Calu3 (cell line): Measurements from ENCODE around the gene GRIN3A. TPM values are rescaled to one million over a fixed set of nuclear protein-coding genes. Genes with fewer than 3 reads are reported as not detected.

ENCODE experiments used
- BruUV-seq: library from RNA; stranded (reverse); fragments of 400-500 nt; replicated peaks from 2 replicates; lab custom pipeline; 2021; lab: Mats Ljungman, UMichigan
- CTCF ChIA-PET: fragments of 300-600 bp; sonication (Branson Sonifier 250); formaldehyde crosslinking; loops from one replicate; lab custom pipeline; 2022; ENCODE audit warnings: antibody characterized with exemption; lab: Charles Lee
- DNase-seq: peaks from one replicate; pipeline ENCODE4 v3.0.0; 2022
- H3K27ac Mint-ChIP-seq: one replicate; pipeline ENCODE4 v1.8.0; 2022; ENCODE audit warnings: mixed read lengths; ENCODE audit not compliant: unreplicated experiment
- H3K27me3 Mint-ChIP-seq: one replicate; pipeline ENCODE4 v1.8.0; 2022; ENCODE audit warnings: mixed read lengths; ENCODE audit not compliant: unreplicated experiment
- H3K36me3 Mint-ChIP-seq: one replicate; pipeline ENCODE4 v1.8.0; 2022; ENCODE audit warnings: mild to moderate bottlenecking, moderate library complexity, mixed read lengths; ENCODE audit not compliant: insufficient read depth, unreplicated experiment
- H3K4me1 Mint-ChIP-seq: one replicate; pipeline ENCODE4 v1.8.0; 2022; ENCODE audit warnings: mild to moderate bottlenecking, low read depth, mixed read lengths; ENCODE audit not compliant: unreplicated experiment
- H3K4me3 Mint-ChIP-seq: one replicate; pipeline ENCODE4 v1.8.0; 2022; ENCODE audit warnings: mild to moderate bottlenecking, low read depth, moderate library complexity, mixed read lengths; ENCODE audit not compliant: unreplicated experiment
- H3K9me3 Mint-ChIP-seq: one replicate; pipeline ENCODE4 v1.8.0; 2022; ENCODE audit warnings: low read depth, mixed read lengths; ENCODE audit not compliant: unreplicated experiment
- intact Hi-C: fragments of 100-400 bp; cut with micrococcal nuclease; formaldehyde crosslinking; loops from one replicate; pipeline ENCODE4 v1.10.0; 2022; ENCODE audit not compliant: unreplicated experiment
- total RNA-seq: library from RNA; stranded (reverse); gene quantifications from 2 replicates; pipeline ENCODE4 v1.2.3, GENCODE V29; 2022
- TF ChIP-seq, protein P1 (sequence below): fragments of 200-600 bp; IDR thresholded peaks from one replicate; pipeline ENCODE4 v1.8.0; 2022; ENCODE audit warnings: antibody characterized with exemption; ENCODE audit not compliant: unreplicated experiment

The GRIN3A gene
- total RNA-seq, 1 experiment from 2014 or later: not detected

- Mint-ChIP-seq H3K27ac (no peak overlapping the region), H3K4me3 (no peak overlapping the region), H3K4me1 (no peaks in the 10 kb centered on the region), H3K36me3 (no peaks in the 10 kb centered on the region), H3K9me3 (no peaks in the 10 kb centered on the region), H3K27me3 (no peaks in the 10 kb centered on the region)
- no peak for DNase-seq
- BruUV-seq: no TSS peak
- CTCF ChIA-PET: no interaction called here
- TF ChIP-seq, protein P1, sequence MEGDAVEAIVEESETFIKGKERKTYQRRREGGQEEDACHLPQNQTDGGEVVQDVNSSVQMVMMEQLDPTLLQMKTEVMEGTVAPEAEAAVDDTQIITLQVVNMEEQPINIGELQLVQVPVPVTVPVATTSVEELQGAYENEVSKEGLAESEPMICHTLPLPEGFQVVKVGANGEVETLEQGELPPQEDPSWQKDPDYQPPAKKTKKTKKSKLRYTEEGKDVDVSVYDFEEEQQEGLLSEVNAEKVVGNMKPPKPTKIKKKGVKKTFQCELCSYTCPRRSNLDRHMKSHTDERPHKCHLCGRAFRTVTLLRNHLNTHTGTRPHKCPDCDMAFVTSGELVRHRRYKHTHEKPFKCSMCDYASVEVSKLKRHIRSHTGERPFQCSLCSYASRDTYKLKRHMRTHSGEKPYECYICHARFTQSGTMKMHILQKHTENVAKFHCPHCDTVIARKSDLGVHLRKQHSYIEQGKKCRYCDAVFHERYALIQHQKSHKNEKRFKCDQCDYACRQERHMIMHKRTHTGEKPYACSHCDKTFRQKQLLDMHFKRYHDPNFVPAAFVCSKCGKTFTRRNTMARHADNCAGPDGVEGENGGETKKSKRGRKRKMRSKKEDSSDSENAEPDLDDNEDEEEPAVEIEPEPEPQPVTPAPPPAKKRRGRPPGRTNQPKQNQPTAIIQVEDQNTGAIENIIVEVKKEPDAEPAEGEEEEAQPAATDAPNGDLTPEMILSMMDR: no peak
- intact Hi-C loops: no loop called here
These were observed 168.5 kb downstream of the GRIN3A start for GRCh38 chr9:101569741-101570501.

DNA sequence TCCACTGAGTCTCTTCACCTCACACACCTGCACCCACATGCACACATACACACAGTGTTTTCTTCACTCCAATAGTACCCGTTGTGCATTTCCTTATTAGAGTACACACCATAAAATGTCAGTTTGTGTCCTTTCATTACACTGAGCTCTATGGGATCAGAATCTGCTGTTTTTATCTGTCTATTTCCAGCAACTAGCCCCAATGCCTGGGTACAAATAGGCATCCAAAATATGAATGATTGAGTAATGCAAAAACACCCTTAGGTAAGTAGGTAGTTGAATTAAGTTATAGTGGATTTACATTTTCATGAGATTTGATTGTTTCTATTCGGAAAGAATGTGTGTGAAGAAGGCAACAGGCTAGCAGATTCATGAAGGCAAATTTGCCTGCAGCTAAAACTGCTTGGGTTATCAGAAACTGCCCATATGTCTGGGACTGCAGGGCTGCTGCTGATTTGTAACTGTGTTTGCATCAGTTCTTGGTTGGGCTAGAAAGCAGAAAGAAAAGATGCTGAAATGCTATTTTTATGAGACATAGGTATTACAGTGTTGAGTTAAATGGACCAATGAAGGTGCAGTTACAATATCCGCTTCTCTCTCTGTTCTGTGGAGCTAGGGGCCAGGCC is 170.6 kb downstream of the GRIN3A start:
- no peaks in the 10 kb centered on the region for H3K27me3 Mint-ChIP-seq
- H3K27ac Mint-ChIP-seq: no peak overlapping the region
- H3K9me3 Mint-ChIP-seq: no peaks in the 10 kb centered on the region
- TF ChIP-seq, protein P1: no peak
- intact Hi-C loops: no loop called here
- H3K4me1 Mint-ChIP-seq: no peaks in the 10 kb centered on the region
- H3K4me3 Mint-ChIP-seq: no peak overlapping the region
- no peak for DNase-seq
- CTCF ChIA-PET: interaction anchor here (1.9 kb wide), 1 partner anchor 109 kb away, joined by 11 read pairs; no protein-coding TSS in a partner anchor
- H3K36me3 Mint-ChIP-seq: peaks cover 5% of the 10 kb centered on the region
- no TSS peak for BruUV-seq

- Mint-ChIP-seq H3K27me3 (no peaks in the 10 kb centered on the region), H3K4me3 (no peak overlapping the region), H3K36me3 (peaks cover 7% of the 10 kb centered on the region), H3K4me1 (no peaks in the 10 kb centered on the region), H3K27ac (no peak overlapping the region), H3K9me3 (no peaks in the 10 kb centered on the region)
- TF ChIP-seq, protein P1: peak; percentile 17
- no TSS peak for BruUV-seq
- DNase-seq: peak; percentile 28
- CTCF ChIA-PET: interaction anchor here (1.9 kb wide), 1 partner anchor 108 kb away, joined by 11 read pairs; no protein-coding TSS in a partner anchor
- intact Hi-C loops: no loop called here
These were observed 171.3 kb downstream of the GRIN3A start for GRCh38 chr9:101566904-101567724.

GRCh38 chr9:101564252-101564651 is 174.2 kb downstream of the GRIN3A start:
- Mint-ChIP-seq H3K9me3 (no peaks in the 10 kb centered on the region), H3K27ac (no peak overlapping the region), H3K4me3 (no peak overlapping the region), H3K36me3 (peaks cover 9% of the 10 kb centered on the region), H3K27me3 (no peaks in the 10 kb centered on the region), H3K4me1 (no peaks in the 10 kb centered on the region)
- intact Hi-C loops: no loop called here
- DNase-seq: no peak
- no TSS peak for BruUV-seq
- CTCF ChIA-PET: no interaction called here
- TF ChIP-seq, protein P1: no peak
